Jurkat, Clone E6-1 (cell line): ENCODE data around the gene PRPF40A.

ENCODE experiments used
- DNase-seq: peaks from one replicate; pipeline ENCODE4 v3.0.0-alpha.2; 2011; ENCODE audit warnings: low read depth, low spot score
- H3K4me3 ChIP-seq: 2 replicates; pipeline ENCODE4 v1.5.1; 2011; ENCODE audit warnings: mild to moderate bottlenecking, low read length, control low read depth, moderate library complexity

Gene PRPF40A

GRCh38 chr2:152664725-152665124, 52.5 kb downstream of the PRPF40A start:
- DNase-seq, result no peak

DNA sequence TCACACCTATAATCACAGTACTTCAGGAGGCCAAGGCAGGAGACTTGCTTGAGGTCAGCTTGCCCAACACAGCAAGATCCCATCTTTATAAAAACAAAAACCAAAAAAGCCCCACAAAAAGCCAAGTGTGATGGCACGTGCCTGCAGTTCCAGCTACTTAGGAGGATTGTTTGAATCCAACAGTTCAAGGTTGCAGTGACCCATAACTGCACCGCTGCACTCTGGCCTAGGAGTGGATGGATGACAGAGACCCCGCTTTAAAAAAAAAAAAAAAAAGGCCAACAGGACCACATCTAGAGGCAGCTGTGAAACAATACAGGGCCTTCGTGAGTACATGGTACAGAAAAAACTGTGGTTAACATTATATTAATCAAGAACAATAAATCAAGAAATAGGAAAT, 56.2 kb downstream of the PRPF40A start:
- no peak overlapping the region for H3K4me3 ChIP-seq
- DNase-seq, result no peak

More at GRCh38 chr2:152664725-152665124, 52.5 kb downstream of the PRPF40A start:
- no peak overlapping the region for H3K4me3 ChIP-seq

DNA sequence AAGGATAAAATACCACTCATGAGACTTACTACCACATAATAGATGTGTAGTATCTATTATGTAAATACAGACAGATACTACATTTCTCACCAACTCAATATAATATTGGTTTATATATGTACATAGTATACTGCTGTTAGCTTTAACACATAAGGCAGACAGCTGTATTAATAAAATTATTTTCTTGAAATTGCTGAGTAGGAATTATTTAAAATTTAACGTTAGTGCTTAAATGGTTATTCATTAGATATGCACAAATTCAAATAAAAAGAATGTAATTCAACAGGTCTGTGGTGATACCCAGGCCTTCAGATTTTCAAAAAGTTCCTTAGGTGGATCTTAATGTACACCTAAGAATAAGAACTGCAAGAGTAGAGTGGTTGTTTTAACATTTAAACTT, 59.0 kb downstream of the PRPF40A start:
- no peak for DNase-seq
- no peak overlapping the region for H3K4me3 ChIP-seq

DNA sequence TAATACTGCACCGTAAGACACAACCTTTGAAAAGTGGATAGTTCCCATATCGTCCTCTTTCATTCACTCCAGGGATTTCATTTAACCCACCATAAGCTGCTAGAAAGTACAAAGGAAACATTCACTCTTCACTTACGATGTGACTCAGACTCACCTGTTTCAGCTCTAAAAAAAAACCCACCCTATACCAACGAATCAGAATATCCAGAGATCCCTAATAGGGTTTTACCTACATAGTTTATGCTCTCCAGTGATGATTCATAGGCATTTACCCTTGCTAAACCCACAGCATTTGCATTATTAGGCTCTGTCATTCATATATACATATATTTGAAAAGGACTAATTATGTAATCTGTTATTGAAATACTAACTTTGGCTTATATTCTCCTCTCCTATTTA, 60.2 kb downstream of the PRPF40A start:
- no peak overlapping the region for H3K4me3 ChIP-seq
- DNase-seq, result no peak

- no peak overlapping the region for H3K4me3 ChIP-seq
- DNase-seq, result no peak
Observed at GRCh38 chr2:152655880-152656279, 61.4 kb downstream of the PRPF40A start.

DNA sequence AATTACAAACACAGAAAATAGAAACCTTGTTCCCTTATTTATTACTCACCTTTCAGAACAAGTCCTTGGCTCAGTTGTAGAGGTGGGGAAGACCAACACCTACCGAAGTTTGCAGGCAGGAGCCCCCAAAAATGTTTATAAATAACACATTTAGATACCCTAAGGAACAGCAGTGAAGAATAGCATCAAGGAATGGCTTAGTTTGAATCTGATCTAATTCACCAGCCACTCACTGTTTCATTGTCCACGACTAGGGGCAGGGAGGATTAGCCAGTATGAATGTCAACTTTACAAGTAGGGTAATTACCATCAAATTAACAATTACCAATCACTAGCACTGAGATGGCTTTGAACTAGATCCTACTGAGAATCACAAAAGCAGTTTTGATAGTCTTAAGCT, 65.4 kb downstream of the PRPF40A start:
- DNase-seq, result no peak
- H3K4me3 ChIP-seq, result no peak overlapping the region

DNA sequence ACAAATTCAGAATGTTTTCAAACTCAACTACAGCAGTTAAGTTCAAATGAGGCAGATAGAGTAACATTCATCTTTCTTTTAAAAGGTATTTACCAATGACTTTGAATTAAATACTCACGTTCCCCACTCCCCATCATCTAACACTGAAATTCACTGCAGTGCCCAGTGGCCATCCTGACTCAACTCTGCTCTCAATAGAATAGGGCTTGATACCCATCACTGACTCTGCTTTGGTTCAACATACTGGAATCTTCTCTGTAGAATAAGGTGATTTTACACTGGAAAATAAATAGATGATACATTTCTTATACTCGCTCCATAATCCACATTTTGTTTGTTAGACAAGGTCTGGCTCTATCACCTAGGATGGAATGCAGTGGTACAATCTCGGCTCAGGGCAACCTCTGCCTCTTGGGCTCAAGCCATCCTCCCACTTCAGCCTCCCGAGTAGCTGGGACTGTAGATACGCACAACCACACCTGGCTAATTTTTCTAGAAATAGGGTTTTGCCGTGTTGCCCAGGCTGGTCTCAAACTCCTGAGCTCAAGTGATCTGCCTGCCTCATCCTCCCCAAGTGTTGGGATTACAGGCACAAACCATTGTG, 66.4 kb downstream of the PRPF40A start:
- no peak for DNase-seq
- no peak overlapping the region for H3K4me3 ChIP-seq

- no peak for DNase-seq
Observed at GRCh38 chr2:152649997-152650396, 67.3 kb downstream of the PRPF40A start.

GRCh38 chr2:152648336-152648735, 68.9 kb downstream of the PRPF40A start:
- no peak overlapping the region for H3K4me3 ChIP-seq
- no peak for DNase-seq

More at GRCh38 chr2:152649997-152650396, 67.3 kb downstream of the PRPF40A start:
- H3K4me3 ChIP-seq, result no peak overlapping the region

- DNase-seq, result no peak
- no peak overlapping the region for H3K4me3 ChIP-seq
Observed at GRCh38 chr2:152647552-152647951, 69.7 kb downstream of the PRPF40A start.

DNA sequence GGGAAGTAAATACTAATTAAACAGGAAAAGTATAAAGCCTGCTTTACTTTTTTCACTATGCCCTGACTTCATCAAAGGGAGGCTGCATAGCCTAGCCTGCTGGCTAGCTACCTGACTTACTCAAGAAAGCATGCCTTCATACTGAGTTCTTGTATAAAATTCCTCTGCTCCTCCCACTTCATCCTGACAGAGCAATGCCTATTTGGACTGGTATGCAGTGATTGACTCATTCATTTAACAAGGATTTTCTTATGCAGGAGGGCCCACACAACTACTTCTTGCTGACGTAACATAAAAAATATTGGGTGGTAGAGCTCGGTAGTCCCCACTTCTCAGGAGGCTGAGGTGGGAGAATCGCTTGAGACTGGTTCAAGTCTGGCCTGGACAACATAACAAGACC, 70.5 kb downstream of the PRPF40A start:
- no peak for DNase-seq

GRCh38 chr2:152646264-152646663, 71.0 kb downstream of the PRPF40A start:
- no peak overlapping the region for H3K4me3 ChIP-seq
- no peak for DNase-seq

More for the DNA sequence above, 70.5 kb downstream of the PRPF40A start:
- no peak overlapping the region for H3K4me3 ChIP-seq

DNA sequence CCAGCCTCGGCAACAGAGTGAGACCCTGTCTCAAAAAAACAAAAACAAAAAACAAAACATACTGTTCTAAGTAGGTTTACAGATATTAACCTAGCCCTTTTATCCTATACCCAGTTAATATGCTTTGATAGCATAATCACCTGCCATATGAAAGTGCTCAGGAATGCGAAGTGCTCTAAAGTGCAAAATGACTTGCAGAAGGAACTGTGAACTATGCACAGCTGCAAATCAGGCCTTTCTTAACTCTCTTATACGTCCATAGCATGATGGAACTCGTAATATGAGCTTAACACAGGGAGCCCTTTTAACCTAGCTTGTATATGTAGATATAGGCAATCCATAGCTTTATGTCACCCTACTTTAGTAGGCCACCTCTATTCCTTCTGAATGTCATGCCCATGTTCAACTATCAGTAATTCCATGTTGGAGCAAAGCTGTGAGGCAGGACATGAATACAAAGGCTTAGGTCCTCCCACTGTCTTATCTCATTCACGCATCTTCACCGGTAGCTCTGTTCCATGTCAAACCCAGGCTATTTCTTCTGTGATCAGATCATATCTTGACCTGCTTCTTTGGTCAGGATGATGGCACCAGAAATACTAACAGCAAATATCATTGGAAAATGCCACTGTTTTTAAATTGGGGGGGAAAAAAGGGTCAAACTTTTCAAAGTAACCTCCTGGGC, 72.9 kb downstream of the PRPF40A start:
- no peak for DNase-seq
- no peak overlapping the region for H3K4me3 ChIP-seq

- no peak for DNase-seq
- no peak overlapping the region for H3K4me3 ChIP-seq
Observed at GRCh38 chr2:152638590-152638989, 78.7 kb downstream of the PRPF40A start.

- H3K4me3 ChIP-seq, result no peak overlapping the region
- DNase-seq, result no peak
Observed at GRCh38 chr2:152638056-152638455, 79.2 kb downstream of the PRPF40A start.

DNA sequence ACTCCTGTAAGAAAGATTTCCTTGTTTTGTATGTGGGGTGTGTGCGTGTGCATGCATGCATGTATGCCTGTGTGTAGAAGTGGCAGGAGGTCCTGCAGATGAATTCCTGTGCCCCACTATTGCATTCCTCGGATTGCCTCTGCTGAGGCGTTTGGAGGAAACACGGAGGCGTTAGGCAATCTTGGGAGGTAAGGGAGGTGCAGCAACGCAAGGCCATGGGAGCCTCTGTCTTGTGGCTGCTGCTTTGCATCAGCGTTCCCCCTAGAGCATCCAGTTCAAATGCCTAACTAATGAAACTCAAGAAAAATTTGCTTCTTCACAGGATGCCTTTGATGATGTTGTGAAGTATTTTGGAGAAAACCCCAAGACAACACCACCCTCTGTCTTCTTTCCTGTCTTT, 80.0 kb downstream of the PRPF40A start:
- H3K4me3 ChIP-seq, result no peak overlapping the region
- no peak for DNase-seq

GRCh38 chr2:152635635-152636298, 81.5 kb downstream of the PRPF40A start:
- peak; percentile 32 for DNase-seq
- H3K4me3 ChIP-seq, result no peak overlapping the region

- no peak overlapping the region for H3K4me3 ChIP-seq
- no peak for DNase-seq
Observed at GRCh38 chr2:152632736-152633135, 84.5 kb downstream of the PRPF40A start.

- no peak for DNase-seq
- no peak overlapping the region for H3K4me3 ChIP-seq
Observed at GRCh38 chr2:152630466-152630865, 86.8 kb downstream of the PRPF40A start.

GRCh38 chr2:152629202-152629601, 88.1 kb downstream of the PRPF40A start:
- no peak overlapping the region for H3K4me3 ChIP-seq
- DNase-seq, result no peak
